Dermis microvascular lymphatic vessel endothelial cell (primary cell): Measurements from ENCODE around the gene ANKRD11. TPM values are rescaled to one million over a fixed set of nuclear protein-coding genes. Genes with fewer than 3 reads are reported as not detected.
"Not testable (repeated sequence)": the region's sequence is repeated elsewhere in the genome, so short reads cannot be mapped to it uniquely, and the experiment has no call there.

Experiments
- DNase-seq, 2 donors: peaks; one replicate each; pipeline versions ENCODE4 v3.0.0 to v3.0.0-alpha.2; 2010; ENCODE audit warnings: low read depth in 2 of 2
- total RNA-seq: library from RNA; depleted of rRNA; stranded (reverse); fragments of >200 nt; gene quantifications from 2 replicates; pipeline ENCODE4 v1.2.1, GENCODE V29; 2014

ANKRD11 gene
- total RNA-seq, 1 donor from 2014 or later: 33.1 TPM

DNA sequence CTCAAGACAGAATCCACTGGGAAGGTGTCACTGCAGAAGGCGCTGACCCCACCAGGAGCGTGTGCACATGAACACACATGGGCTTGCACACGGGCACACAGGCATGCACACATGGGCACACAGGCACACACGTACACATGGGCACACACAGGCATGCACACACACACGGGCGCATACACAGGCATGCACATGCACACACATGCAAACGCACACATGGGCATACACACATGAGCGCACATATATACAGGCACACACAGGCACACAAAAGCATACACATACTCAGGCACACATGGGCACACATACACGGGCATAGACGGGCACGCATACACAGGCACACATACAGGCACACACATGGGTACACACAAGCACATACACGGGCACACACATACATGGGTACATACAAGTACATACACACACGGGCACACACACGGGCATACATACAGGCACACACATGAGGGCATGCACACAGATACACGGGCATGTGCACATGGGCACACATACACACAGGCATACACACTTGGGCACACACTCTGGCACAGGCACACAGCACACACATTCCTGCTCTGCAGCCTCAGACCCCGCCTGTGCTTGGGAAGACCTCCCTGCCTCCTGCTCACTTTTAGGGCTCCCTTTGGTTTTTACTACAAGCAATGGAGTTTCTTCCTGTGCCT lies 186.0 kb downstream of the ANKRD11 start:
- DNase-seq: no peak

DNA sequence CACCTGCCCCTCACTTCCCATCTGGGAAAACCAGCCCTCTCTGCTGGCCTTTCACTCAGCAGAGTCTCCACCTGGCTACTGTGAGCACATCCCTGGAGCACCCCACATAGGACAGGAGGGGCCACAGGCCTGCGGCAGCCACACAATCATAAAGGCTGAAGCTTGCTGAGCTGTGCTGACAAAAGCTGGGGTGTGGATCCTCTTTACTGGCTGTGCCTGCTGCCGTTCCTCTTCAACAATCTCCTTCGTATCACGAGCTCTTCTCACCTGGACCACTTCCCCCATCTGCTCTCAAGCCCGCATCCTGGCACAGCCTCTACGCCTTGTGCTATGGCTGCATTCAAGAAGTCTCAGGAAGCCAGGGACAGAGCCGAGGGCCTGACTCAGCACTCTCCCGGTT lies 186.7 kb downstream of the ANKRD11 start:
- no peak for DNase-seq

DNA sequence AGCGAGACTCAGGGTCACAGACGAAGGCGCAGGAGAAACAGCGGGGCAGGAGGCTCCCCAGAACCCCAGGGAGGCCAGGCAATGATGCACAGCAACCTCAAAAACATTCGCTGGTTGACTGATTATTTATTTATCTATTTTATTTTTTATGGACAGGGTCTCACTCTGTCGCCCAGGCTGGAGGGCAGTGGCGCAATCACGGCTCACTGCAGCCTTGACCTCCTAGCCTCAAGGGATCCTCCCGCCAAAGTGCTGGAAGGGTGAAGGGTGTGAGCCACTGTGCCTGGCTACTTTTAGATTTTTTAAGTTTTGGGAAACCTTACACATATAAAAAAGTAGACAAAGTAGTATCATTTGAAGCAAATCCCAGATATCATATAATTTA lies 189.4 kb downstream of the ANKRD11 start:
- DNase-seq: no peak

DNA sequence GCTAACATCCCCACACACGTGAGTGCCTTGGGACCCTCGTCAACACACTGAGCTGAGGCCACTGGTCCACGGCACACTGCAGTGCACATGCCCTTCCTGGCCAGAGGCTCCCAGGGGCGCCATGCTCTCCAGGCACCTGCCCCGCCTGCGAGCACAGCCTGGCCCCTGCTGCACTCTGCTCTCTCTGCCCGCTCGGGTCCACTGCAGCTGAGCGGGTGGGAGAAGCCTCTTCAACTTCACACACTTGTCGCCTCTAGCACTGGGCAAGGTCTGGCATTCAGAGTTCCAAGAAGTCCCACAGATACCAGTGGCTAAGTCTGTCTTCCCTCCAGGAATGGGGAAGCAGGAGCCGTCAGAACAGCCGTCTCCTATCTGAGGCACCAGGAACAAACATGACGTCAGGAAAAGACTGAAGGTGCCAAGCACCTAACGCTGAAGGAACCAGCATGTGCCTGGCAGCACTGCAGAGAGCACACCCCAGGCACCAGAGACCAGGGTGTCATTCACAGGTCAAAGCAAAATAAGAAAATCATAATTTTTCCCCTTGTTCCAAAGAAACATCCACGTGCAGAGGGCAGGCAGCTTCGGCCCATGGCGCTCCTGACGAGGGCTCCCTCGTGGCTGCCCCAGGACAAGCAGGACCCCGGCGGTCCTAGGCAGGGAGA lies 189.9 kb downstream of the ANKRD11 start:
- no peak for DNase-seq

DNA sequence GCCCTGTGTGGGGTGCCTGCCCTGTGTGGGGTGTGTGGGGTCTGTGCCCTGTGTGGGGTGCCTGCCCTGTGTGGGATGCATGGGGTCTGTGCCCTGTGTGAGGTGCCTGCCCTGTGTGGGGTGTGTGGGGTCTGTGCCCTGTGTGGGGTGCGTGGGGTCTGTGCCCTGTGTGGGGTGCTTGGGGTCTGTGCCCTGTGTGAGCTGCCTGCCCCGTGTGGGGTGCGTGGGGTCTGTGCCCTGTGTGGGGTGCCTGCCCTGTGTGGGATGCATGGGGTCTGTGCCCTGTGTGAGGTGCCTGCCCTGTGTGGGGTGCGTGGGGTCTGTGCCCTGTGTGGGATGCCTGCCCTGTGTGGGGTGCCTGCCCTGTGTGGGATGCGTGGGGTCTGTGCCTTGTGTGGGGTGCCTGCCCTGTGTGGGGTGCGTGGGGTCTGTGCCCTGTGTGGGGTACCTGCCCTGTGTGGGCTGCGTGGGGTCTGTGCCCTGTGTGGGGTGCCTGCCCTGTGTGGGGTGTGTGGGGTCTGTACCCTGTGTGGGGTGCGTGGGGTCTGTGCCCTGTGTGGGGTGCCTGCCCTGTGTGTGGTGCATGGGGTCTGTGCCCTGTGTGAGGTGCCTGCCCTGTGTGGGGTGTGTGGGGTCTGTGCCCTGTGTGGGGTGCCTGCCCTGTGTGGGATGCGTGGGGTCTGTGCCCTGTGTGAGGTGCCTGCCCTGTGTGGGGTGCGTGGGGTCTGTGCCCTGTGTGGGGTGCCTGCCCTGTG lies 190.8 kb downstream of the ANKRD11 start:
- not testable (repeated sequence) for DNase-seq

DNA sequence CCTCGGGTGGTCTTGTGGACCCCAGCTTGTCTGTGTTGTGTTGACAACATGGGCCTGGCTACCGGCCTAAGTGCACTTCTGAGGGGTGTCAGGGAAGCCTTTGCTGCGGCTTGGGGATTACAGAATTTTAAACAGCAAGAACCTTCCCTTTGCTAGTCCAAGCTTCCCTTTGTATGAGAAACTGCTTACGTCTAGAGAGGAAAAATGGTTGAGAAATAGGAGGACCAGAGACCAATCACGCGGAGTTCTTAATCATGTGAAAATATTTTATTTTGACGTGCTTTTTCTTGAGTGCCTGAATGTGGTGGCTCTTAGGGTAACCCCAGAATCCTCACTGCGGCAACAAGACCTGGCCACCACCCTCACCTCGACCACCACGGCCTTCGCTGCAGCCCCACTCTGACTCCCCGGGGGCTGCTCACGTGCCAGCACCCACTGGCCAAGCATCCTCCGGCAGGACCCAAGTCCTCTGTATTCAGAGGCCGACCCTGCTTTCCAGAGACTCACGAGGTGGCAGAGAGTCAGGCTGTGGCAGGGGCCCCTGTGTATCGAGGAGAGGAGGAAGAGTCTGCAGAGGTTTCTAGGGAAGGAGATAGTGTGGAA lies 191.6 kb downstream of the ANKRD11 start:
- no peak for DNase-seq

DNA sequence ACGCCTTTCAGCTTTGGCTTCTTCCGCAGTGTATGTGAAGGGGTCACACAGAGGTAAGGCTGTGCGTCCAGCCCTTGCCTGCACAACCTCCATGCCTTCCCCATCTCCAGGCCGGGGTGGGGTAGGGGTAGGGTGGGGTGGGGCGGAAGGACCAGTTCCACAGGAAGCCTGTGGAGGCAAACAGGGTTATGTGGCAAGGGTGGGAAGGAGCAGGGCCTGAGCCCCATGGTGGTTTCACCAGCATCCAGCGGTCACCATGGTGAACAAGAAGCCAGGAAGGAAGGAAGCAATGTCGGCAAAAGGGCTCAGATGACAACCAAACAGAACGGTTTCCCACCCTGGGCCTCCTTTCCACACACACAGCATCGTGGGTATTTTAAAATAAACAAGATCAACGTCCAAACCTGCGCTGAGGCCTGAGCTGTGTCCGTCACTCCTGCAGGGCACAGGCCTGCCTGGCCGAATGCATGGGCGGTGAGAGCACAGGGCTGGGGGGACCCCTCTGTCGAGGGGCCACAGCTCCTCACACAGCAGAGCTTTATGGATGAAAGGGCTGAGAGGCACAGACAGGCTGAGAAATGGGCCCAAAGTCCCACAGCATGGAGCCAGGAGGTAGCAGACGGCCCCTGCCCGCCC lies 192.3 kb downstream of the ANKRD11 start:
- DNase-seq: peak; percentile 45 to 47

DNA sequence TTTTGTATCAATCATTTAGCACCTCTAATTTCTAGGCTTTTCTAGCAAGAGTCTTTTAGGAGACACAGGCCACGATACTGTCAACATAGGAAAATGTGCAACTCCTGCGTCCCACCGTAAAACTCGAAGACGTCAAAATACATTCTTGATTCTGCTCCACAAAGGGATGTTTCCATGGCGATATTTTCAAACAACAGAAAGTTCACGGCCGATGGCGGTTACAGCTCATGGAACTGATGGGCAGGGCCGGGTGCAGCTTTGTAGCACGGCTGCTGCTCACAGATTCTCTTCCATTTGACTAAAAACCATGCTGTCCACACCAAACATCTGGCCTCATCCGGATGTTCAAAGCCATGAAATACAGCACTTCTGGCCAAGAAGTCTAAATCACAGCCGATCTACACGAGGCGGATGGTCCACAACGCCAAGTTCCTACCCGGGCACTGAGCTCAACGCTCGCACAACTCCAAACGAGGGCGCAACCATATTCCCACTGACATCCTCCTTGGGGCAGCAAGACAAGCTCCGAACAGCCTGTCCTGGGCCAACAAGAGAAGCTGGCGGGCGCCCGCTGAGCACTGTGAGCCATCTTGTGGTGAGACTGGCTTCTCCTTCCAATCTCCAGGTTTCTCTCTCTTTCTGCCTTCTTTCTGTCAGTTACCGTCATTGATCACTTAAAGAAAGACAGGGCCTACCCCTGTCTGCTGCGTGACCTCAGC lies 193.0 kb downstream of the ANKRD11 start:
- no peak for DNase-seq

DNA sequence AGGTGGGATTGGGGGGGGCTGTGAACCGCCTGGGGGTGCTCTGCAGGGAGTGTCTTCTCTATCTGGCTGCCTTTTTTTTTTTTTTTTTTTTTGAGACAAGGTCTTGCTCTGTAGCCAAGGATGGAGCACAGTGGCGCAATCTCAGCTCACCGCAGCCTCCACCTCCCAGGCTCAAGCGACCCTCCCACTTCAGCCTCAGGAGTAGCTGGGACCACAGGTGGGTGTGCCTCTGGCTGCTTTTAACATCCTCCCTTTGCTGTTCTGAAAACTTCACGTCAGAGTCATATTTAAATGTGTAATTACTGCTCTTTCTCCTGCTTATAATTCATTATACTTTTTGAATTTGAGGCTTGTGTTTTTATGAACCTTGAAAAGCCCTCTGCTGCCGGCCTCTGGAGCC lies 194.4 kb downstream of the ANKRD11 start:
- DNase-seq: no peak

DNA sequence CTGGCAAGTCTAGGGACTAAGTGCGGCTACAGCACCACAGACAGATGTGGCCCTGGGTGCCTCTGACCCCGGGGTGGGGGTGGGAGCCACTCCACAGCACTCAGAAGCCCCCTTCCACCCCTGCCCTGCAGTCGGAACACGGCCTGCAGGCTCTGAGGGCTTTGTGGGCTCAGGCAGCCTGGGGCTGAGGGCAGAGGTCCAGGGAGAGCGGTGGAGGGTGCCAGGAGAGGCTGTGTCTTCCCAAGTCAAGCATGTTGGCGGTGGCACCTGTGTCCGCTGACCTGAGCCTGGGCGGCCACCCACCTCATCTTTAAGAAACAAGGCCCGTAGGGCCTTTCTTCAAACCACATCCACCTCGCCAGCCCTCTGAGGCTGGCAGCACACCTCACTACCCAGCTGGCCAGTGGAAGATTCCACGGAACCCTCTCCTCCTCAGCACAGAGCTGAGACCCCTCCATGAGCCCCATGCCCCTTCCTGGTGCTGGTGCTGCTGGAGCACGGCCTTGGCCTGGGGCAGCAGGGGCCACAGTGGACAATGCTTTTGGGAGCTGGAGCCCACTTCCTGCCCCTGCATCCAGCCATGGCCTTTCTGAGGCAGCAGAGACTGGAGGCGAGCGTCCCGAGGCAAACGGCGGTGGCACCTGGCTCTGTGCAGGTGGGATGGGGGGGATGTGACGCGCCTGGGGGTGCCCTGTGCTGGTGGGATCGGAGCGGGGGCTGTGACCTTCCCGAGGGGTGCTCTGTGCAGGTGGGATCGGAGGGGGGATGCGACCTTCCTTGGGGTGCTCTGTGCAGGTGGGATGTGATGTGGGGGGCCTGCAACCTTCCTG lies 195.1 kb downstream of the ANKRD11 start:
- DNase-seq: no peak

DNA sequence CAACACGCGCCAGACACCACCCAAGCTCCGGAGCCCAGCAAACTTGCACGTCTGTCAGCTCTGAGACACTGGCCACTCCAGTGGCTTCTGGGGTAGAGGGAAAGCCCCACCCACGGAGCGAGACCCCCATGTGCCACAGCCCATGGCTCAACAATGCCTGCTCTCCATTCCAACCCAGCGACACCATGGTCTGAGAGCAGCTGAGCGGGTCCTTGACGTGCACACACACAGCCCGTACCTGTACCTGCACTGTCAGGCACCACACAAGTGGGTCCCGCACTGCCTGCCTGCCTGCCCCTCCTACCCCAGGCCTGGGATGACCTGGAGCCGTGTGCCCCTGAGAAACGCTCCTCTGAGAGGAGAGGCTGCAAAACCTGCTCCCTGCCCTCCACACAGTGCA lies 195.9 kb downstream of the ANKRD11 start:
- DNase-seq: no peak

DNA sequence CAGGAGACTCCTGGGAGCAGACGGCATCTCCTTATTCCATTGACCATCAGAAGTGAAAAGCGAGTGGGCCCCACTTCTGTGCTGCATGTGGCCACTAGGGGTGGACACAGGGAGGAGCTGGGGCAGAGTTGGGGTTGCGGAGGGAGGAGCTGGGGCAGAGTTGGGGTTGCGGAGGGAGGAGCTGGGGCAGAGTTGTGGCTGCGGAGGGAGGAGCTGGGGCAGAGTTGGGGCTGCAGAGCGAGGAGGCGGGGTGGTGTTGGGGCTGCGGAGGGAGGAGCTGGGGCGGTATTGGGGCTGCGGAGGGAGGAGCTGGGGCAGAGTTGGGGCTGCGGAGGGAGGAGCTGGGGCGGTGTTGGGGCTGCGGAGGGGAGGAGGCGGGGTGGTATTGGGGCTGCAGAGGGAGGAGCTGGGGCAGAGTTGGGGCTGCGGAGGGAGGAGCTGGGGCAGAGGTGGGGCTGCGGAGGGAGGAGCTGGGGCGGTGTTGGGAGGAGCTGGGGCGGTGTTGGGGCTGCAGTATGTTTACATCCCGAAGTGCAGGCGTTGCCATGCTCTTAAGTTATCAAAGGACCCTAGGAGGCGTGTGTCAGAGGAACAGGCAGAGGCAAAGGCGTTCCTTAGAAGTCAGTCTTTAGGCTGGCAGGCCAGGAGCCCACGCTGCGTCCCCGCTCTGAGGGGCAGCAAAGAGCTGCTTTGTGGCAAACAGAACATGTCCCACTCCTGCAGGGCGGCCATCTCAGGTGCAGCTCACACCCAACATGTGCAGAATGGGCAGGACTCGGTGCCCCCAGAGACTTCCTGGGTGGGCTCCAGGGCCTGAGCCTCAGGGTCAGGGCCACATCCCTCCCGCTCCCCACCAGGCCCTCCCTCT lies 196.9 kb downstream of the ANKRD11 start:
- no peak for DNase-seq

DNA sequence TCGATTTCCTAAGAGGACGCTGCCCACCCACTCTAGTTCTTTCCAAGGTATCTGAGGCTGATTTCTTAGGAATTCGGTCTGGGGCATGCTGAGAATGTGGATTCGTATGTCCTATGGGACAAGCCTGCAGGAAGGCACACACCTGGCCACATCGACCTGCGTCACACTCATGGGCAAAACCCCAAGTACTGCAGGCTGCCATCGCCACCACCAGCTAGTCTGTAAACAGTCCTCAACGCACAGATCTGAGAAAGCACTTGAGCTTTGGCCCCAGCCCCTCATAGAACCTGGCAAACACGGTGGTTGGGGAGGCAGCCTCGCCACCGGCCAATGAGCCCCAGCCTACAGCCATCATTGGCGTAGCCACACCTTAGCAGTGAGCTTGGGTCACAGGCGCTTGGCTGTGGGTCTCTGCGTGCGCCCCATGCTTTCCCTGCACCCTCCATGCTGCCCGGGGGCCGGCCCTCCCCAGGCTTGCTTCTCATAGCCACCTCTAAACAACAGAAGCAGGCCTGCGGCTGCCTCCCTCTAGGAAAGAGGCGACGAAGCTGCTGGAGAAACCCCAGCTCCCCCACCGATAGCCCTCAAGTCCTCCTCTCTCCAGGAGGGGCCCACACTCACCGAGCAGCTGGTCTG lies 197.8 kb downstream of the ANKRD11 start:
- DNase-seq: no peak

DNA sequence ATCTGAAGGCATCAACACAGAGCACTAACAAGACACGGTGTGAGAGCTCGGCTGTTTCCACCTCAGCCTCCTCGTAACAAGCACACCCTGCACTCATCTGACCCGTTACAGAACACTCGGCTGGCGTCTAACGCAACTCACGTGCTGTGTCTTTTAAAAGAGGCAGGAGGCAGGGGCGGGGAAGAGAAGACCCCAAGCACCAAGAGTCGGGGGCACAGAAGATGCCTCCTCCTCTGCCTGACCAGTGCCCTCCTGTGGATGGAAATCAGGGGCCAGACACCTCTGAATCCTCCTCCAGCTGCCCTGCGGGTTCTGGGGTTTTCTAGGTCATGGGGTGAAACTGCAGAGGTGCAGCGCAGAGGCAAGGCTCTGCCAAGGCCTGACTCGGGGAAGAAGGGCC lies 198.6 kb downstream of the ANKRD11 start:
- no peak for DNase-seq

DNA sequence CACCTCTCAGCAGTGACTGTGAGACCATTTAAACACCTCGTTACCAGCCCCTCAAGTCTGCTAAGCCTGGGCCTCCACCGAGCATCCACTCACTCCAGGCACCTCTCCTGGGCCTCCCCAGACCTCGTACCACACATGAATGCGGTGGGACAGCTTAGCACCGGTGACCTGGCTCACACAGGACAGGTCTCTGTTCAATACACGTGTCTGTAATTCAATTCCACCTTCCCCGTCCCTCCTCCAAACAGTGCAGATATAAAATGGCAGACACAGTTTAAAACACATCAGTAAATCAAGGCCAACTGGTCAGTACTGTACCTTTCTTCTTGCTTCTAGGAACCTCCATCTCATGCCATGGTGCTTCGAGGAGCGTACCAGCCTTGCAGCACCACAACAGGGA lies 199.0 kb downstream of the ANKRD11 start:
- no peak for DNase-seq

DNA sequence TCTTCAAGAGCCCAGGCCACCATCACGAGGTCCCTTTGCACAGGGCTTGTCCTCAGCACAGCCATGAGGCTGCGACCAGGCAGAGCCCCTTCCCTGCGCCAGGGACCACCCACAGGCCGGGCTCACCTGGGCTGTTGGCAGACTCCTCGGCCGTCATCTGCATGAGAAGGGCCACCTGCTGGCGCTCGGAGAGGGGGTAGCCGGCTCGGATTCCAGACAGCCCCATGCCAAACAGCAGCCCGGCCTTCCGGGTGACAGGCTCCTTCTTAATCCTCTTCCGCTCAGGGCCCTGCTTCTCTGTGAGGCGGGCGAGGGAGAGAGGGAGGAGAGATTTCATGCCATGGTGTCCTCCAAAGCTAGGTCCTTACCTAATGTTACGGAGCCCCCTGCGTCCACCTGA lies 199.5 kb downstream of the ANKRD11 start:
- no peak for DNase-seq

DNA sequence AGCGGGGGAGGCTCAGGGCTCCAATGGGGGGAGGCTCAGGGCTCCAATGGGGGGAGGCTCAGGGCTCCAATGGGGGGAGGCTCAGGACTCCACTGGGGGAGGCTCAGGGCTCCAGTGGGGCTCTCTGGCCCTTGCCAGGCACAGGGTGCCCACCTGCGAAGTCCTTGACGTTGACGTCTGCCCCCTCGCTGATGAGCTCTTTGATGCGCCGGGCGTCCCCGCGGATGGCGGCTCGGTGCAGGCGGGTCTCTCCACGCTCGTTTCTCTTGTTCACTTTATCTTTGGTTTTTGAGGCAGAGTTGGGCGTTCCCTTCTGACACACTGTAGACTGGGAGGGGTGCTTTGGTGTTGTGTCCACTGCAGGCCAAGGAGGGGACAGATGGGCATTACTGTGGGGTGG lies 199.9 kb downstream of the ANKRD11 start:
- DNase-seq: no peak

DNA sequence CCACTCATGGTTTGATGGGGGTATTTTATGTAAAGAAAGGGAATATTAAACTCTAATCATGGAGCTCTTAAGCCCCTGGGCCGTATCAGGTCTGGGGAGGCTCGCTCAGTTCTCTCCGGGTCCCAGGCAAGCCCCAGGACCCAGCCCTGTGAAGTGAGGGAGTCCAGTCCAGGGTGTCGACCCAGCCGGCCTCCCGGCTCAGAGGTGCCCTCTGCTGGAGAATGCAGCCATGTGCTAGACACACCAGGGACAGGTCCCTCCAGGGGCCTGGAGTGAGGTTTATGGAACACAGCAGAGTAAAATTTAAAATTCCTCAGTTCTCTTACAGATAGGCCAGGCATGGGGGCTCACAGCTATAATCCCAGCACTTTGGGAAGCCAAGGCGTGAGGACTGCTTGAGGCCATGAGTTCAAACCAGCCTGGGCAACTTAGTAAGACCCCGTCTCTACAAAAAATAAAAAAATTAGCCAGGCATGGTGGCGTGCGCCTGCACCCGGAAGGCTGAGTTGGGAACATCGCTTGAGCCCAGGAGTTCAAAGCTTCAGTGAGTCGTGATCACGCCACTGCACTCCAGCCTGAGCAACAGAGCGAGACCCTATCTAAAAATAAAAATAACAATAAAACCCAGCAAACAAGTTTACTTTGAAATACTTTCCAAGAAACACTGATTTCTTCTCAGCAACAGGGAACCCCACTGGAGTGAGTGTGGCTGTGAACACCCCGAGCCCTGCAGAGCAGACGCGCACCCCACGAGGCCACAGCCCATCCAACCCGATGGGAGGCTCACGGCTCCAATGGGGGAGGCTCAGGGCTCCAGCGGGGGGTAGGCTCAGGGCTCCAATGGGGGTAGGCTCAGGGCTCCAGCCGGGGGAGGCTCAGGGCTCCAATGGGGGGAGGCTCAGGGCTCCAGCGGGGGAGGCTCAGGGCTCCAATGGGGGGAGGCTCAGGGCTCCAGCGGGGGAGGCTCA lies 200.6 kb downstream of the ANKRD11 start:
- DNase-seq: peak; percentile 45 to 65
